ENCODE measurements around the gene SIAE.
A peak's percentile ranks its signal among the peaks of the same experiment; 100 is the strongest.

Gene SIAE

GRCh38 chr11:124674168-124674517 is 604 bp upstream of the SIAE start:
- H3K4me3 ChIP-seq (ENCODE audit: low read depth, low read length) = peak overlapping the region; percentile 79
- no peak for TF ChIP-seq CTCF (IDR thresholded peaks at IDR 0.05; ENCODE audit: insufficient read depth, low read length, missing control alignments)
- CTCF ChIA-PET = interaction anchor here (1.4 to 6.2 kb wide), 4 partner anchors 74 to 192 kb away, joined by 4 to 176 read pairs (median 34); partner anchors contain the start of gene ROBO3
- no peak for DNase-seq (ENCODE audit: low read depth, low spot score)
- POLR2A ChIA-PET = interaction anchor here (0.8 to 1.0 kb wide), 2 partner anchors 25 to 40 kb away, joined by 3 read pairs; no protein-coding TSS in a partner anchor

GRCh38 chr11:124672536-124673215 is 863 bp downstream of the SIAE start:
- ChIA-PET CTCF (interaction anchor here (0.9 to 6.2 kb wide), 11 partner anchors 13 to 194 kb away, joined by 3 to 176 read pairs (median 37); partner anchors contain the start of genes ESAM and ROBO3), POLR2A (interaction anchor here (0.6 to 1.1 kb wide), 2 partner anchors 29 to 228 kb away, joined by 3 read pairs; no protein-coding TSS in a partner anchor)
- peak overlapping the region; percentile 79 for H3K4me3 ChIP-seq (ENCODE audit: low read depth, low read length)
- no peak for DNase-seq (ENCODE audit: low read depth, low spot score)
- no peak for TF ChIP-seq CTCF (IDR thresholded peaks at IDR 0.05; ENCODE audit: insufficient read depth, low read length, missing control alignments)

- DNase-seq (ENCODE audit: low read depth, low spot score) = no peak
- no peak overlapping the region for H3K4me3 ChIP-seq (ENCODE audit: low read depth, low read length)
- POLR2A ChIA-PET = no interaction called here
- CTCF ChIA-PET = interaction anchor here (0.9 to 6.2 kb wide), 28 partner anchors 11 to 227 kb away, joined by 3 to 176 read pairs (median 12); partner anchors contain the start of genes ESAM, MSANTD2, NRGN and ROBO3
- TF ChIP-seq CTCF (IDR thresholded peaks at IDR 0.05; ENCODE audit: insufficient read depth, low read length, missing control alignments) = no peak
Measured at GRCh38 chr11:124670732-124671131, 2.8 kb downstream of the SIAE start.

- TF ChIP-seq CTCF (IDR thresholded peaks at IDR 0.05; ENCODE audit: insufficient read depth, low read length, missing control alignments) = peak; percentile 71
- H3K4me3 ChIP-seq (ENCODE audit: low read depth, low read length) = no peak overlapping the region
- POLR2A ChIA-PET = interaction anchor here (0.7 kb wide), 1 partner anchor 207 kb away, joined by 3 read pairs; no protein-coding TSS in a partner anchor
- CTCF ChIA-PET = interaction anchor here (0.7 to 6.2 kb wide), 37 partner anchors 10 to 207 kb away, joined by 3 to 176 read pairs (median 6); partner anchors contain the start of genes ESAM, MSANTD2, NRGN and ROBO3
- no peak for DNase-seq (ENCODE audit: low read depth, low spot score)
Measured at GRCh38 chr11:124669193-124669592, 4.3 kb downstream of the SIAE start.

- TF ChIP-seq CTCF (IDR thresholded peaks at IDR 0.05; ENCODE audit: insufficient read depth, low read length, missing control alignments) = no peak
- POLR2A ChIA-PET = no interaction called here
Measured at GRCh38 chr11:124667601-124668000, 5.9 kb downstream of the SIAE start.

GRCh38 chr11:124663861-124664260 is 9.7 kb downstream of the SIAE start:
- ChIA-PET CTCF (interaction anchor here (0.8 to 6.2 kb wide), 4 partner anchors 19 to 203 kb away, joined by 3 to 35 read pairs (median 22); partner anchors contain the start of gene ESAM), POLR2A (no interaction called here)
- H3K4me3 ChIP-seq (ENCODE audit: low read depth, low read length) = no peak overlapping the region
- DNase-seq (ENCODE audit: low read depth, low spot score) = no peak
- TF ChIP-seq CTCF (IDR thresholded peaks at IDR 0.05; ENCODE audit: insufficient read depth, low read length, missing control alignments) = no peak

More at GRCh38 chr11:124667601-124668000, 5.9 kb downstream of the SIAE start:
- no peak overlapping the region for H3K4me3 ChIP-seq (ENCODE audit: low read depth, low read length)
- CTCF ChIA-PET = interaction anchor here (1.0 to 1.9 kb wide), 7 partner anchors 23 to 202 kb away, joined by 3 to 12 read pairs (median 3); partner anchors contain the start of gene ESAM
- DNase-seq (ENCODE audit: low read depth, low spot score) = no peak

Measured in AG04449 (cell line).